Glutamatergic neuron (in vitro differentiated cells): ENCODE results near the gene TOP1. TPM values are rescaled to one million over a fixed set of nuclear protein-coding genes. Genes with fewer than 3 reads are reported as not detected.

Experiments used
- DNase-seq: peaks from one replicate; pipeline ENCODE4 v3.0.0; 2022
- H3K27ac Mint-ChIP-seq: one replicate; pipeline ENCODE4 v1.8.0; 2020; ENCODE audit warnings: mild to moderate bottlenecking, mixed read lengths, inconsistent platforms; ENCODE audit not compliant: unreplicated experiment
- H3K27me3 Mint-ChIP-seq: one replicate; pipeline ENCODE4 v1.8.0; 2020; ENCODE audit warnings: mild to moderate bottlenecking, moderate library complexity, mixed read lengths, inconsistent platforms; ENCODE audit not compliant: unreplicated experiment
- H3K36me3 Mint-ChIP-seq: one replicate; pipeline ENCODE4 v1.8.0; 2020; ENCODE audit warnings: mild to moderate bottlenecking, mixed read lengths, inconsistent platforms; ENCODE audit not compliant: unreplicated experiment
- H3K4me1 Mint-ChIP-seq: one replicate; pipeline ENCODE4 v1.8.0; 2020; ENCODE audit warnings: mild to moderate bottlenecking, low read depth, mixed read lengths, inconsistent platforms; ENCODE audit not compliant: unreplicated experiment
- H3K4me3 Mint-ChIP-seq: one replicate; pipeline ENCODE4 v1.8.0; 2020; ENCODE audit warnings: mild to moderate bottlenecking, mixed read lengths, inconsistent platforms; ENCODE audit not compliant: unreplicated experiment
- H3K9me3 Mint-ChIP-seq: one replicate; pipeline ENCODE4 v1.8.0; 2020; ENCODE audit warnings: mild to moderate bottlenecking, moderate library complexity, mixed read lengths, inconsistent platforms; ENCODE audit not compliant: unreplicated experiment
- total RNA-seq: library from RNA; stranded (reverse); fragmentation: NEBNext Ultra II Directional; extraction: Animal tissue kit (Norgen Biotek cat#: 25700); gene quantifications from one replicate; pipeline ENCODE4 v1.2.1, GENCODE V29; 2021; ENCODE audit not compliant: unreplicated experiment
- TF ChIP-seq, protein P1 (sequence below): fragments of 200-600 bp; sonication (generic); IDR thresholded peaks from one replicate; pipeline ENCODE4 v1.5.0; 2021; ENCODE audit not compliant: partially characterized antibody, unreplicated experiment

Gene TOP1
- total RNA-seq, 1 donor from 2014 or later = 68.7 TPM

DNA sequence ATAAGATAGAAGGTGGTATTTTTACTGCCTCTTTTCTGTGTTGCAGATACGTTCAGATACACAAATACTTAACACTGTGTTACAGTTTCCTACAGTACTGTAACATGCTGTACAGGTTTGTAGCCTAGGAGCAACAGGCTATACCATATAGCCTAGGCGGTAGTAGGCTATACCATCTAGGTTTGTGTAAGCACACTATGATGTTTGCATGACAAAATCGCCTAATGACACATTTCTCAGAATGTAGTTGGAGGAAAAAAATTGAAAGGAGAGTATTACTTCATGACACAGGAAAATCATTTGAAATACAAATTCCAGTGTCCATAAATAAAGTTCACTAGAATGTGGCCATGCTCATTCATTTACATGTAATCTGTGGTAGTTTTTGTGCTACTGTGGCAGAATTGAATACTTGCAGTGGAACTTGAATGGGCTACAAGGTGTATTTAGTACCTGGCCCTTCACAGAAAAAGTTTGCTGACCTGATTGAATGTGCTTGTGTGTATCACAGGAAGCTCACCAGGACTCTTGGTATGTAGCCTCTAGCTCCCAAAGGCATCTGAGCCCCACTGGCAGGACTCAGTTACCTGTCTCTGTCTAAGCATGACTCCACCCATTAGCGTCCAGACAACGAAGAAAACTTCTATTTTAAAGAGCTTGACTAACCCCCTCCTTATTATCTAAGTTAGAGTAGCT lies 18.8 kb downstream of the TOP1 start:
- peaks cover 4% of the 10 kb centered on the region for H3K9me3 Mint-ChIP-seq
- no peak overlapping the region for H3K27ac Mint-ChIP-seq
- H3K4me1 Mint-ChIP-seq = peaks cover 47% of the 10 kb centered on the region
- H3K36me3 Mint-ChIP-seq = no peaks in the 10 kb centered on the region
- H3K4me3 Mint-ChIP-seq = no peak overlapping the region
- TF ChIP-seq, protein P1, sequence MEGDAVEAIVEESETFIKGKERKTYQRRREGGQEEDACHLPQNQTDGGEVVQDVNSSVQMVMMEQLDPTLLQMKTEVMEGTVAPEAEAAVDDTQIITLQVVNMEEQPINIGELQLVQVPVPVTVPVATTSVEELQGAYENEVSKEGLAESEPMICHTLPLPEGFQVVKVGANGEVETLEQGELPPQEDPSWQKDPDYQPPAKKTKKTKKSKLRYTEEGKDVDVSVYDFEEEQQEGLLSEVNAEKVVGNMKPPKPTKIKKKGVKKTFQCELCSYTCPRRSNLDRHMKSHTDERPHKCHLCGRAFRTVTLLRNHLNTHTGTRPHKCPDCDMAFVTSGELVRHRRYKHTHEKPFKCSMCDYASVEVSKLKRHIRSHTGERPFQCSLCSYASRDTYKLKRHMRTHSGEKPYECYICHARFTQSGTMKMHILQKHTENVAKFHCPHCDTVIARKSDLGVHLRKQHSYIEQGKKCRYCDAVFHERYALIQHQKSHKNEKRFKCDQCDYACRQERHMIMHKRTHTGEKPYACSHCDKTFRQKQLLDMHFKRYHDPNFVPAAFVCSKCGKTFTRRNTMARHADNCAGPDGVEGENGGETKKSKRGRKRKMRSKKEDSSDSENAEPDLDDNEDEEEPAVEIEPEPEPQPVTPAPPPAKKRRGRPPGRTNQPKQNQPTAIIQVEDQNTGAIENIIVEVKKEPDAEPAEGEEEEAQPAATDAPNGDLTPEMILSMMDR = no peak
- no peak for DNase-seq
- H3K27me3 Mint-ChIP-seq = no peaks in the 10 kb centered on the region

DNA sequence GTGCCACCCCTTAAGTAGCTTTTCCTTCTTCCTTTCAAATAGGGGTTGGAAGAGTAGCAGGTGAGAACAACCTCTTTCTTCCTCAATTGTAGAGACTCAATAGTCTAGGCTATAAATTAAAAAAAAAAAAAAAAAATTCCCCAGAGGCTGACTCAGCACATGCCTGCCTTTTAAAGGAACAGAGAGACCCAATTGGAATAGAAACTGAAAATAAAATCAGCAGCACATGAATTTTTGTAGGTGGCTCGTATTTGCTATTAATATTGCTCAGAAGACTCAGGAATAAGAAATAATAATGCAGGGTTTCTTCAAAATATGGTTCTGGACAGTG lies 19.3 kb downstream of the TOP1 start:
- no peak overlapping the region for H3K27ac Mint-ChIP-seq
- H3K36me3 Mint-ChIP-seq = no peaks in the 10 kb centered on the region
- H3K4me3 Mint-ChIP-seq = no peak overlapping the region
- TF ChIP-seq, protein P1 = no peak
- peaks cover 4% of the 10 kb centered on the region for H3K9me3 Mint-ChIP-seq
- DNase-seq = no peak
- peaks cover 47% of the 10 kb centered on the region for H3K4me1 Mint-ChIP-seq
- no peaks in the 10 kb centered on the region for H3K27me3 Mint-ChIP-seq

DNA sequence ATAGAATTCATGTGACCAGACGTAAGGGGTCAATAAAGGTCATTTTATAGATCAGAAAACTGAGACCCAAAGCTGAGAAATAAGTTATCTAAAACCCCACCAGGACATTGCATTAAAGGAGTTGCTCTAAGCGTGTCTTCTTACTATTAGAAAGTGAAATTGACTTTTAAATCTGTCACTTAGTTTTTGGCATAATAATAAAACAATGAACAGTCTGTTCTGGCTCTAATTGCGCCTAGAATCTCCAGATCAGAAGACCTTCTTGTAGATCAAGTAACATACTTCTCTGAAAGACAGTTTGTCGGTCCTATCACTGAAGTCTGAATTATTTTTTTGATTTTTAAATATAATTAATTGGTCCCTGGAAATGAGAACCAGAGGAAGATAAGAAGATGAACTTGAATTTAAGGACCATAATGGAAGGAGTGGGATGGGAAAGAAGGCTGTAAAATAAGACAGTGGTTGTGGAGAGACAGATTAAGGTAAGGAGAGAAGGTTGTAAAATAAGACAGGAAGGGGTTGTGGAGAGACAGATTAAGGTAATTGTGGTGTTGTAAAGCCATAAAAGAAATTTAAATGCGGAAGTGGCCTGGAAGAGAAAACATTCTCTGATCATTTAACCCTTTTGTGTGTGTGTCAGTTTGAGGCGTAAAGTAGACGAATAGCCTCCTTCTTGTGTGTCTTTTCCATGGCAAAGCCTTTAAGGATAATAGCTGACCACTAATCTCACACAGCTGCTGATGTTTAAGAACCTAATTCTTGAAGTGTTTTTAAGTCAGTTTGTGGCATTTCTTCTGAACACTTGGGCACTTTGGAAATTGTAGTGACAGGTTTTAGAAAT lies 20.1 kb downstream of the TOP1 start:
- no peaks in the 10 kb centered on the region for H3K36me3 Mint-ChIP-seq
- DNase-seq = no peak
- H3K4me3 Mint-ChIP-seq = no peak overlapping the region
- peaks cover 4% of the 10 kb centered on the region for H3K9me3 Mint-ChIP-seq
- no peaks in the 10 kb centered on the region for H3K27me3 Mint-ChIP-seq
- peaks cover 43% of the 10 kb centered on the region for H3K4me1 Mint-ChIP-seq
- TF ChIP-seq, protein P1 = no peak
- no peak overlapping the region for H3K27ac Mint-ChIP-seq

DNA sequence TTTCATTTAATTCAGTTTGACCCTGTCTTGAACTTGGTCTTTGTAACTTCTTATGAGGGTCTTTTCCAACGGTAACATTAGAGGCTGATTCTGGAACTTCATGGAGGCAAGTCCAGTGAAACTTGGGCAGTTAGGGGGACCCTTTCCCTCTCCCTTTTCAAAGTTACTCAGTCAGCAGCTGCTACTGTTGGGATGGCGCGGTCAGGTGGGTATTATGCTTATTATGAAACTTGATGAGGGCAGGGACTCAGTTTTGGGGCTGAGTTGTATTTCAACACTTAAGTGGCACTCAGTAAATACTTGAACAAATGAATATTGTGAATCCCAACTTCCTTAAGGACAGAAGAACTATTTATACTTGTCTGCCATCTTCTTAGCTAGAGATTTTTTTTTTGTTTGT lies 20.8 kb downstream of the TOP1 start:
- Mint-ChIP-seq H3K4me3 (no peak overlapping the region), H3K4me1 (peaks cover 41% of the 10 kb centered on the region), H3K36me3 (no peaks in the 10 kb centered on the region), H3K27ac (no peak overlapping the region), H3K9me3 (peaks cover 2% of the 10 kb centered on the region), H3K27me3 (no peaks in the 10 kb centered on the region)
- no peak for DNase-seq
- TF ChIP-seq, protein P1 = no peak
